GM18520 (cell line): ENCODE results near the gene TAS1R2.
"Not testable (repeated sequence)": the region's sequence is repeated elsewhere in the genome, so short reads cannot be mapped to it uniquely, and the experiment has no call there.

Experiments used
- ATAC-seq: cut with Tn5 transposase; IDR thresholded peaks from one replicate; pipeline ENCODE4 v1.9.1; 2021; ENCODE audit not compliant: unreplicated experiment

TAS1R2 gene

DNA sequence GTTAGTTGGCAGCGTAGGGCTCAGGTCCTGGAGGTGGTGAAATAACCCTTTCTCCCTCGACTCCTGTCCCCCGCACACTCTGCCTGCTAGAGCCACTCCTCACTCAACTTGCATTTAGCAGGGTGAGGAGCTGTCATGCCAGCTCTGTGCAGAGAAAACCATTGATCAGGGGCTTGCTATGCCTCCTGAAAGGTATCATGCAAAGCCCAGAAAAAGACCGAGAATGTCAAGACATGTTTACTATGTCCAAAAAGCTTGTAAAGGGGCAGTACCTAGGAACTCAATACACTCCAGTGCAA lies 24.9 kb upstream of the TAS1R2 start:
- no peak for ATAC-seq

DNA sequence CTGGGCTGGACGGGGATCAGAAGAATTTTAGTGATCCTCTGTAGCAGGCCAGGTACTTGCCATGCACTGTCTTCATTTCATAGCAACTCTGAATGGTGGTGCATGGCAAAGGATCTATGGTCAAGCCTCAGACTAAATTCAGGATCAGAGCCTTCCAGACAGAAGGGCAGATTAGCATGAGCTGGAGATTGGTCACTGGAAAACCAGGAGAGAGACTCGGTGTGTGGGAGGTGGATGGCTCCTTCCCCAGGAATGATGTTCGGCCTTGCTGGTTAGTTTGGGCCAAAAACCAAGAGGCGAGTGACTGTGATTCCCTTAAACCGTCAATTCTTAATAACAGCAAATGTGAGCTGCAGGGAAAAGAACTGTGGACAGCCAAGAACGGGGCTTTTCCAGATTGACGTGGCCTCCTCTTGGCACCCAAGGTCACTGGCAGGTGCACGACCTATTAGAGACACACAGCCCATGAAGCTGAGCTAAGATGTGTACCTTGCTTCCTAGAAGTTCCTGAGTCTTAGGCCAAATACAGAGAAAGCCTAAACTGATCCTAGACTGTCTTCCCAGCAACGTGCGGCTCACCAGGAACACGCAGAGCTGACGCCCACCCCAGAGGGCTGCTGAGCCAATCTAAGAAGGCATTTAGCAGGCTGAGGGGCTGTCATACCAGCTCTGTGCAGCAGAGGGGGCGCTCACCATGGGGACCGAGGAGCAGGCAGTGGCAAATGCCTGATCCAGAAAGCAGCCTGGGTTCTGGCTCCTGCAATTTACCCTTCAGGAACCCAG lies 24.4 kb upstream of the TAS1R2 start:
- no peak for ATAC-seq

DNA sequence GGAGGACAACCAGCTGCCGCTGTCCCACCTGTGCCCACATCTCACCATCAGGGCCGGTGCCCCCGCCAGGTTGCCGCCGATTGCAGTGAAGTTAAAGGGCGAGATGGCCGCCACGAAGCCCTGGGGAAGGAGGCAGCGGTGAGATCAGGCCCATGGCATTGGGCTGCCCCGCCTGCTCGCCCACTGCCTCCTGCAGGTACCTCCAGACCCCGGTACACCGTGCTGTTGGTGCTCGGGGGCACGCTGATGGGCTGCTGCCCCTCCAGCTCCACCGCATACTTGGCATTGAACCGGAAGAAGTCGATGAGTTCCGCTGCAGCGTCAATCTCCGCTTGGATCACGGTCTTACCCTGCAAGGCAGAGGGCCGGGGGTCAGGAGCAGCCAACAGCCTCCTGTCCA lies 23.6 kb upstream of the TAS1R2 start:
- no peak for ATAC-seq

DNA sequence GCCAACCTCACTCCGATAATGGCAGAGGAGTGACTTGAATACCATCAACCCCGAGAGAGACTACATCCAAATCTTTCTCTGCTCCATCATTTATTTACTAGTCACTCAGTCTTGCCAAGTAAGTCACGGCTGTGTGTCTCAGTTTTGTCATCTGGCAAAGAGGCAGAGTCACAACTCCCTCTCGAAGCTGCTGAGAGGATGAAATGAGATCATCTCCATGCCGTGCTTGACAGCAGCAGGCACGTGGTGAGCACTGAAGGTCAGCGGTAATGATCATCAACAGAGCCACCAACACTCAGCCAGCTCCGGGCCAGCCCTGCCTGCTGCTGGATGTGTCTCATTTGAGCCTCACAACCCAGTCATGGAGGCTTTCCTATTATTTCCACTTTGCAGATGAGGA lies 23.0 kb upstream of the TAS1R2 start:
- ATAC-seq, result no peak

DNA sequence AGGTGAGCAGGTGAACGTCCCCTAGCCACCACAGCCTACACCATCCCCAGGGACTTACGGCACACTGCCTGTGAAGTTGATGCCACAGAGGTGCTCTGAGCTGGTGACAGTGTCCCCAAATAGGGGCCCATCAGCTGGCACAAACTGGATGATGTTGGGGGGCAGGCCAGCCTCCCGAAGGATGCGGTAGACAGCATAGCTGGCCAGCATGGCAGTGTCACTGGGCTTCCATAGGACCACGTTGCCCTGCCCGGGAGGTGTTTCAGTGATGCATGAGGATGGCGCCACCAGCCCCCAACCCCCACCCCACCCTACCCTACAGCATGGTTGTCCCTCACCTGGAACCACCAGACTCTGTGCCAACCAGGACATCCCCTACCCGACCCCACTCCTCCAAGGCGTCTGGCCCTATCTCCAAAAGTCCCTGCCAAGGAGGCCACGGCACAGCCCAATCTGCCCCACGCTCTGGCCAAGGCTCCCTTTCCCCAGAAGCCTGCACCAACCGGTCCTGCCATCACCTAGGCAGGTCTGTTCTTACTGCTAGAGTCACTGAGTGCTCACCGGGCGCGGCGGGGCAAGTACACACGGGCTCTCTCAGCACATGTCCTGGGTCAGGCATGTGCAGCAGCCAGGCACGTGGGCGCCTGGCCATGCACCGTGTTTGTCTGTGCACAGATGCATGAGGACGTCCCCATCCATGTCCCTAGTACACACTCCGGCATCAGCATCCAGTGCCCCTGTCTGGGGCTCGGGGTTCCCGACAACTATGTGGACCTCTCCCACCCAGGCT lies 22.4 kb upstream of the TAS1R2 start:
- no peak for ATAC-seq

DNA sequence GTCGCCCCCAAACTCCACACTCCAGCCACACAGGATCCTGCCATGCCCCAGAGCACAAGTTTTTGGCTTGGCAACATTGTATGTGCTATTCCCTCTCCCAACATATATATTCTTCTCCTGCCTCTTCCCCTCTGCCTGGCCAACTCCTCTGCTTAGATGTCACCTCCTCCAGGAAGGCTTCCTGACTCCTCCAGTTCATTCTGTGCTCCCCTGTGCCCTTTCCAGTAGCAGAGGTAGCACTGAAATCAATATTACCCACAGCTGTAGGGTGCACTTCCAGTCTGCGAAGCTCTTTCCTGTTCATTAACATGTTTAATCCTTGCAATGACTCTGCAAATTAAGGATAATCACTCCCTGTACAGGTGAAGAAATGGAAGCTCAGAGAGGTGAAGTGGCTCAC lies 21.7 kb upstream of the TAS1R2 start:
- no peak for ATAC-seq

DNA sequence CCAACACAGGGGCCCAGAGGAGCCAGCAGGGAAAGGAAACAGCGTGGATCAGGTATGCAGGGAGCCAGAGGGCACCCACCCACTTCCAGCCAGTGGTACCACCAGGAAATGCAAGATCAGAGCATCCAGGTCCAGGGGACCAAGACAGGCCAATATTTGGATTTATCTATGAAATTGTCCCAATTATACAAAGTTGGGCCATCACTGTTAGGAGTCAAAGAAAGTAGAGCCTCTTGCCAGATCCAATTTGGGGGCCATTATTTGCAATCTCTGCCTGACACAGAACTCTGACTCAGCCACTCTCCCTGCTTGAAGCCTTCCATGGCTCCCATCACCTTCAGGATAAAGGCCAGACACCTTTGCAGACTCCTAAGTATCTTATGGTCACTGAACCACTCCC lies 21.1 kb upstream of the TAS1R2 start:
- ATAC-seq, result no peak

DNA sequence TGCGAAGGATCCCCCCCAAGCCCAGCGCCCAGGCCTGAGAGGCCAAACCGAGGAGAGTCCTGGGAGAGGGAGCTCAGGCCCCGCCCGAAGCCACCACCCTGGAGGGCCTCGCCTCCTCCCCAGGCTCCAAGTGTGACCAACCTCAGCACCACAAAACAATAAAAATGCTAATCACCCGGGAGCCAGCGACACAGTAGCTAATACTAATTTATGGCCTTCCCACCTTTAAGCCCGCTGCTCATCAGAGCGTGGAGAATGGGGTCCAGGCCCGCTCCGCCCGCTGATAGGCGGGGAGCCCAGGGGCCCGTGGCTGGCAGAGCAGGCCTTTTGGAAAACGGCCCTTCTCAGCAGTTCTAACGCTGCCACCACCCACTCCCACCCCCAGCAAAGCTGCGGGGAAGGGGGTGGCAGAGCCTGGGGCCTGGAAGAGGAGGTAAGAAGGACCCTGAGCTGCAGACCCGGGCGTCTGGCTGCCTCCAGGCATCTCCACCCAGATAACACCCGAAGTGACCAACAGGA lies 20.4 kb upstream of the TAS1R2 start:
- ATAC-seq, result no peak

DNA sequence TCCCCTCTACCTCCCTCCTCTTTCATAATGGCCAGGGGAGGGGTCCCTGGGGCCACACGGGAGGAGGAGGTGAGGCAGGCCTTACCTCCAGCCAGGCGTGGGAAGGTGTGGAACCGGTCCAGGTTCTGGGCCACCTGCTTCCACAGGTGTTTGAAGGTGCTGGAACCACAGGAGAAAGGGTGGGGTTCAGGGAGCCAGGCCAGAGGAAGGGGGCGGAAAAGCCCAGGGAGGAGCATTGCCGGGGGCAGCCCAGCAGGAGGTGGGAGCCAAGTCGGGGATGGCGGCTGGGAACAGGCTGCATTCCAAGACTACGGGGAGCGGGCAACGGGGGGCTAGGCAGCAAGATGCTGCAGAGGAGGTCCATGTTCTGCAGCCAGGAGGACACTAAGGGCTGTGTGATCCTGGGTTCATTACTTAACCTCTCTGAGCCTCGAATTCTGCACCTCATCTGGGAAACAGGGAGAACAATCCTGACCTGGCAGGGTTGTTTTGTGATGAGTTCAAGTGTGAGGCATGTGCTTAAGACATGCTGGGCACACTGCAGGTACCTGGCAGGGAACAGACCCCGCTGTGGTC lies 19.8 kb upstream of the TAS1R2 start:
- ATAC-seq, result no peak

DNA sequence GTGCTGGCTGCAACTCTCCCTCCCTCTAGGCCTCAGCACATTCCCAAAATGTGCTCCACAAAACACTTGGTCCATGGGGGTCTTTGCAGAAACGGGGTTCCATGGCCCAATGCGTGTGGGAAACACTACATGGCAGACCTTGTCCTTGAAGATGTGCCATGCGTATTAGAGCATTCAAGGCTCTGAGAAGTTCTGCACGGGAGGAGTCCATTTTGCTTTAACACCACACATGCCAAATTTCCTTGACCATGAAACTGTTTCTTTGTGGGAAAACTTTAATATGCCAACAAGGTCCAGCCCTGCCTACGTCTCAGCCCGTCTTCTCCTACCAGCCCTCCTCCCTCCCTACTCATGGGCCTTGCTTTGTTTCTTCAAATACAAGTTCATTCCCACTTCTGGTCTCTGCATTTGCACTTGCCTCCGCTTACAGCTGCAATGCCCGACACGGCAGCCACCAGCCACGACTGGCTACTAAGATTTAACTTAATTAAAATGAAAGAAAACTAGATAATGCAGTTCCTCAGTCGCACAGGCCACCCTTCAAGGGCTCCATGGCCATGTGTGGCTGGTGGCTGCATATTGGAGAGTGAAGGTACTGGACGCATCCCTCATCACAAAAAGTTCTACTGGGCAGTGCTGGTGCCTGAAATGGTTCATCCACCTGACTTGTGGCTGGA lies 19.2 kb upstream of the TAS1R2 start:
- no peak for ATAC-seq

DNA sequence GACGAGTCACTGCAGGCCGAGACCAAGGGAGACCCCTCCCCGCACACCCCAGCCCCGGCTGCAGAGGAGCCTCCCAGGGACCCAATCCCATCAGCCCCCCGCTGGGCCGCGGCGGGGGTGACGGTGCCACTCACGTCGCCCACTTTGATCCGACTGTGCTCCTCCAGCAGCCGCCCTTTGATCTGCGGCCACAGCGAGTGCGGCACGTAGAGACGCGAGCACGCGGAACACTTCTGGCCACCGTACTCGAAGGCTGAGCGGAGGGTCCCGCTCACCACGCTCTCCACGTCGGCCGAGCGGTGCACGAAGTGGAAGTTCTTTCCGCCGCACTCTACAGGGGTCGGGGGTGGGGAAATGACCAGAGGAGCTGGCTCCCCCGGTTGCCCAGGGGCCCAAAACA lies 17.8 kb upstream of the TAS1R2 start:
- no peak for ATAC-seq

DNA sequence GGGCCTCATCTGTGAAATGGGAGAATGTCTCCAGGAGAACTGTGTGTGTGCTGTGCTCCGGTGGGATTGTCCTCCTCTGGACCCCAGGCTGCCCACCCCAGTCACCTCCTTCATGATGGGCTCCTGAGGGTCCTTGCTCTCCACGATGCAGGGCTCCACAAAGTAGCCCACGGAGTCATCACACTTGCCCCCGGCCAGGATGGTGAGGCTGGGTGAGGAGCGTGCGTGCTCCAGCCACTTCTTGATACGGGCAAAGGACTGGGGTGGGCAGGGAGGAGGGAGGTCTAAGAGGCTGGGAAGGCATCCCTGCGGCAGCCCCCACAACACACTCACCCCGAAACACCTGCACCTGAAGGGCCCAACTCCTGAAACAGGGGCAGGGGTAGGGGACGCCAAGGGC lies 16.8 kb upstream of the TAS1R2 start:
- no peak for ATAC-seq

DNA sequence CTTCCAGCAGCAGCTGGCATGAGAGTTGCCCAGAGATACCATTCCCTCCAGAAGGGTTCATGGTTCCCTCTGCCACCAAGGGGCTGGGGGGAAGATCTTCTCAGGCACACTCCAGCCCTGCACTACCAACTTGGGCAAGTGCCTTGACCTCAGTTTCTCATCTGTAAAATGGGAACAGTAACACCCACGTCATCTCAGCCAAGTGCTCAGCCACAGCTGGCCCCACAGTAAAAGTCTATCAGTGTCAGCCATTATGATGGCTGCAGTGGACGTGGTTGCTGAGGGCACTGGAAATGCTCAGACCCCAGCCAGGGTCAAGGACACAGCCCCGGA lies 16.3 kb upstream of the TAS1R2 start:
- no peak for ATAC-seq

DNA sequence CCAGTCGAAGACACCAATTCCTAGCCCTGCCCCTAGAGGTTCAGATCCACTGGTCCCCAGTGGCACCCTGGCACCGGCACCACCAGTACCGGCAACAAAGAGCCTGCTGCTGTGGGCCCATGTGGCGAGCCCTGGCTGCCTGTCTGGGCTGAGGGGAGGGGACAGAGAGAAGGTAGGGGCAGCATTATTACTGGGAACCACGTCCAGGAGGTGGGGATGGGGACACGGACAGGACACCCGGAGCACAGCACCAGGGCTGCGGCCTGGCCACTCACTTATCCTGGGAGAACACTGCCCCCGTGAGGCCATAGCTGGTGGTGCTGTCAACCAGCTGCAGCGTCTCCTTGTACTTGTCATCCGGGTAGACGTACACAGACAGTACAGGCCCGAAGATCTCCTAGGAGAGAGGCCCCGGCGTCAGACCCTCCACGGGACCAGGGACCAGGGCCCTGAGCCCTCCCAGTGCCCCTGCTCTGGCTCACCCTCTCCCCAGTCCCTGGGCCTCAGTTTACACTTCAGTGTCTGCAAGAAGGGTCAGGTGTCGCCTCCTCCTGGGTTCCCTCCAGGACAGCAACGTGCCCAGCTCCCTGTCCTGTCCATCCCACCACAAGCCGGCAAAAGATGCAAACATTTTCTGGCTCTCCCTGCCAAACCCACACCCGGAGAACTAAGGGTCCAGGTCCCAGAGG lies 15.8 kb upstream of the TAS1R2 start:
- ATAC-seq, result no peak

DNA sequence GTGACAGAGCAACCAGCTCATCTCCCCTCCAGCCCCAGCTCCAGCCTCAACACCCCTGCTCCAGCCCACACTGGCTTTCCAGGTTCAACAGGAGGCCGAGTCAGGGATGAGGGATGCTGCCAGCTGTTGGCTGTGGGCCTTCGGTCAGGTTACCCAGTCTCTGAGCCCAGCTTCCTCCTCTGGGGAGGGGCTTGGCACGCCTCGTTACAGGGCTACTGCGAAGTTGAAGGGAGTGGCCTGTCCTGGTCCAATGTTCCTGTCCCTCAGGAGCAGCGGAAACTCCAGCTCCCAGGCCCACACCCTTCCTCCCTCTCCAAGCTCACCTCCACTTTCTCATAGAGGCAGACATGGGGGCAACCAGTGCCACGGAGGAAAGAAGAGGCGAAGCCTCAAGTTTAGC lies 15.1 kb upstream of the TAS1R2 start:
- no peak for ATAC-seq

DNA sequence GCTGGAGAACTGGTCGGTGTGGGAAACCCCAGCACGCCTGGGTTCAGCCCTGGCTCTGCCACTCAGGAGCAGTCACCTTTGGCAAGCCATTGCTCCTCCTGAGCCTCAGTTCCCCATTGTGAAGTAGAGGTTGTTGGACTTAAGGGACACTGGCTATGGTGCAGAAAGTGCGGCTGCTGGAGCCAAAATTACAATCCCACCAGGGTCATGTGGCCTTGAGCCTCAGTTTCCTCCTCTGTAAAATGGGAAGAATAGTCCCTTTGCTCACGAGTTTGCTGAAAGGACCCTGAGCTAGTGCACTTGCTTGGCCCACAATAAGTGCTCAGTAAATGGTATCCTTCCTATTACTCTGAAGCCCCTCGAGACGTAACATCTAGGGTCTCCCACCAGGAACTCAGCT lies 14.6 kb upstream of the TAS1R2 start:
- ATAC-seq, result no peak

DNA sequence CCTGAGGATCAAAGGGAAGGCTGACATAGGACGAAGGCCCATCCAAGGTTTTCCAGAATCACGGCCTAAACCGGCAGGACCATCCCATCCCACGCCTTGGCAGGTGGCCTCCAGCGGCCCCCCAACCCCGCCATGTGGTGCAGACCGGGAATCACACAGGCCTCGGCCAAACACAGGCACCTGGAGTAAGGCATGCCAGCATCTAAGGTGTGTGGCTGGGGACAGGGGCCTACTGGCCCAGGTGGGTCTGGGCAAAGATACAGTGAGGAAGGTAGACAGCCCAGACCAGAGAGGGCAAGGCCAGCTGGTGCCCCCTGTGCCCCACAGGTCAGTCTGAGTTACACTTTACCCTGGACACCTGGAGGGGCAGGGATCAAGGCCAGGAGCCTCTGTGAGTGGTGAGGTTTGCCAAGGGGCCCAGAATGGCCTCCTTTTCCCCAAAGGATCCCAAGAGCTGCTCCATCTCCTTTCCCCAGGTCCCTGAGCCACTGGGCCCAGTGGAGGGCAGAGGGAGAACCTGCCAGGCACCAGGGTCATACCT lies 12.7 kb upstream of the TAS1R2 start:
- no peak for ATAC-seq

DNA sequence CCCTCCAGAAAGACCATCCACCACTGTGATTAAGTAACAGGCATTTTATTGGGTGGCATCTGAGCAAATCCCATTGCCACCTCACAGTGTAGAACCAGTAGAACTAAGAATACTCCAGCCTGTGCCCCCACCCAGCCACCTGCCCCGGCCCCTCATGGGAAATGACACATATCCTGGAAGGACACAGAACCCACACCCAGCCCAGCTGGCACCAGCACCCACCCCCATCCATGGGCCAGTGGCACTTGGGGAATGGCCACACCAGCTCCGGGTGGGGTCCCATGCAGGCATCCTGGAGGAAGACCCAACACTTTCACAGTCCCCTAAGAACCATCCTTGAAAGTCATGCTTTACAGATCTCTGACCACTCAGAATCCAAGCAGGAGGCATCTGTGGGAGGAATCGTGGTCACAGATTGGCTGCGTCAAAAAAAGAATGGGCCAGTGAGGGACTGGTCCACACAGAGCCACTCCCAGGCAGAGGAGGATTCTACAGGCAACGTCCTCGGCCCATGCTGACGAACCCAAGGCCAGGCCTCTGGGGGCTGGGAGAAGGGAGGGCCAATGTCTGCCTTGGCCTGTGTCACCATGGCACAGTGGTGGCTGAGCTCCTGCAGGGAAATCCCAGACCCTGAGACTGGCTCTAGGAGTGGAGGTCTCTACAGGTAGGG lies 12.1 kb upstream of the TAS1R2 start:
- no peak for ATAC-seq

DNA sequence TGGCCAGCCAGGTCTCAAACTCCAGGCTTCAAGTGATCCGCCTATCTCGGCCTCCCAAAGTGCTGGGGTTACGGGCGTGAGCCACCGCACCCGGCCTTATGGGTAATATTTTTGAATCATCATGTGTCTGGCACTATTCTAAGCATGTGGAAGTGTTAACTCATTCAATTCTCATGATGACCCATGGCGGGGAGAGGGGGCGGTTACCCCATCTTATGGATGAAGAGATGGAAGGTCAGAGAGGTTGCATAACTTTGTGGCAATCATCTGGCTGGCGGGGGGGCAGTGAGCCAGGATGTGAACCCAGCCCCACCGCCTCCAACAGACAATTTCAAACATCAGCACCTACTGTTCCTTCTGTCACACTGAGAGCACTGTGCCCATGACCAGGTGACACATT lies 11.5 kb upstream of the TAS1R2 start:
- ATAC-seq, result no peak

DNA sequence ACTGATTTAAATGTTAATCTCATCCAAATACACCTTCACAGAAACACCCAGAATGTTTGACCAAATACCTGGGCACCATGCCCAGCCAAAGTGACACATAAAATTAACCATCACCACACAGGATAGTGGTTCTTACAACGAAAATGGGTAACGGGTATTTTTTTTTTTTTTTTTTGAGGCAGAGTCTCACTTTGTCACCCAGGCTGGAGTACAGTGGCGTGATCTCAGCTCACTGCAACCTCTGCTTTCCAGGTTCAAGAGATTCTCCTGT lies 11.1 kb upstream of the TAS1R2 start:
- ATAC-seq, result not testable (repeated sequence)
